HepG2 (cell line): Measurements from ENCODE around the gene SPHK1. TPM values are rescaled to one million over a fixed set of nuclear protein-coding genes. Genes with fewer than 3 reads are reported as not detected.

ENCODE experiments used
- GTF2F1 ChIP-seq: fragments of 150-350 bp; IDR thresholded peaks from 2 replicates; pipeline ENCODE4 v1.6.1; 2014; ENCODE audit warnings: low read length
- GZF1 ChIP-seq: sonication (generic); formaldehyde crosslinking; IDR thresholded peaks from 2 replicates; pipeline ENCODE4 v1.5.1; 2020; ENCODE audit warnings: mild to moderate bottlenecking, missing genetic modification reagents
- HOXA5 ChIP-seq: sonication (generic); formaldehyde crosslinking; IDR thresholded peaks from 2 replicates; pipeline ENCODE4 v1.4.0; 2020; ENCODE audit warnings: missing genetic modification reagents
- JUNB ChIP-seq: sonication (generic); formaldehyde crosslinking; IDR thresholded peaks from 2 replicates; pipeline ENCODE4 v1.8.0; 2022; ENCODE audit warnings: missing genetic modification reagents, mild to moderate bottlenecking, borderline replicate concordance
- MTA3 ChIP-seq: sonication (generic); formaldehyde crosslinking; IDR thresholded peaks from 2 replicates; pipeline ENCODE4 v1.4.0; 2020; ENCODE audit warnings: missing genetic modification reagents
- NFKBIZ ChIP-seq: IDR thresholded peaks from 2 replicates; pipeline ENCODE4 v1.6.1; 2018; ENCODE audit warnings: missing genetic modification reagents, missing compliant biosample characterization
- RBFOX2 ChIP-seq: fragments of 200-400 bp; formaldehyde crosslinking; IDR thresholded peaks from 2 replicates; pipeline ENCODE4 v1.6.1; 2017; ENCODE audit warnings: low read depth, mild to moderate bottlenecking, low read length
- SIN3B ChIP-seq: fragments of 150-350 bp; IDR thresholded peaks from 2 replicates; pipeline ENCODE4 v1.6.1; 2014; ENCODE audit warnings: low read length
- ZFP36 ChIP-seq: fragments of 150-350 bp; IDR thresholded peaks from 2 replicates; pipeline ENCODE4 v1.6.1; 2018; ENCODE audit warnings: borderline replicate concordance, low read length, low read depth; ENCODE audit not compliant: partially characterized antibody
- ZNF205 ChIP-seq: IDR thresholded peaks from 2 replicates; pipeline ENCODE4 v1.6.1; 2018; ENCODE audit warnings: missing biosample characterization, missing genetic modification reagents
- ZNF709 ChIP-seq: sonication (generic); formaldehyde crosslinking; IDR thresholded peaks from 2 replicates; pipeline ENCODE4 v1.5.0; 2020; ENCODE audit warnings: mild to moderate bottlenecking, missing genetic modification reagents
- ZNF782 ChIP-seq: sonication (generic); formaldehyde crosslinking; IDR thresholded peaks from 2 replicates; pipeline ENCODE4 v1.4.0; 2020; ENCODE audit warnings: missing genetic modification reagents, mild to moderate bottlenecking, borderline replicate concordance
- polyA plus RNA-seq, 8 experiments: library from polyadenylated mRNA; depleted of rRNA in 3 of 8; stranded (reverse) in 7 of 8; unstranded in 1 of 8; fragments of >200 nt; fragmentation: Illumina TruSeq in 4 of 8; extraction: Trizol in 4 of 8; gene quantifications; 2 replicates each; pipeline versions ENCODE4 v1.2.1 to v1.2.3, GENCODE V29; 2011 to 2016; ENCODE audit warnings: low read depth in 4 of 8, missing spikeins in 1 of 8, mixed read lengths in 1 of 8; ENCODE audit not compliant: insufficient read depth in 1 of 8
- total RNA-seq, 5 experiments: library from RNA; depleted of rRNA; stranded (reverse); fragments of >200 nt; fragmentation: Illumina TruSeq; extraction: Trizol; gene quantifications; 2 replicates each; pipeline ENCODE4 v1.2.3, GENCODE V29; 2016; ENCODE audit warnings: low read depth in 1 of 5
- TF ChIP-seq, protein P1 (sequence below): sonication (generic); formaldehyde crosslinking; IDR thresholded peaks from 2 replicates; pipeline ENCODE4 v1.4.0; 2020; ENCODE audit warnings: mild to moderate bottlenecking, missing genetic modification reagents, borderline replicate concordance
- TF ChIP-seq, protein P2 (sequence below): sonication (generic); formaldehyde crosslinking; IDR thresholded peaks from one replicate; pipeline ENCODE4 v1.5.1; 2020; ENCODE audit warnings: mild to moderate bottlenecking, missing genetic modification reagents; ENCODE audit errors: not compliant biosample characterization
- TF ChIP-seq, protein P3 (sequence below): sonication (generic); formaldehyde crosslinking; IDR thresholded peaks from 2 replicates; pipeline ENCODE4 v1.8.0; 2022; ENCODE audit warnings: mild to moderate bottlenecking, missing genetic modification reagents, moderate library complexity

SPHK1 gene
- total and polyA plus RNA-seq, 2 of the 13 experiments (the other 11 are each of a cell fraction or from before 2014, with no cell fraction given) = 129 to 160 TPM

DNA sequence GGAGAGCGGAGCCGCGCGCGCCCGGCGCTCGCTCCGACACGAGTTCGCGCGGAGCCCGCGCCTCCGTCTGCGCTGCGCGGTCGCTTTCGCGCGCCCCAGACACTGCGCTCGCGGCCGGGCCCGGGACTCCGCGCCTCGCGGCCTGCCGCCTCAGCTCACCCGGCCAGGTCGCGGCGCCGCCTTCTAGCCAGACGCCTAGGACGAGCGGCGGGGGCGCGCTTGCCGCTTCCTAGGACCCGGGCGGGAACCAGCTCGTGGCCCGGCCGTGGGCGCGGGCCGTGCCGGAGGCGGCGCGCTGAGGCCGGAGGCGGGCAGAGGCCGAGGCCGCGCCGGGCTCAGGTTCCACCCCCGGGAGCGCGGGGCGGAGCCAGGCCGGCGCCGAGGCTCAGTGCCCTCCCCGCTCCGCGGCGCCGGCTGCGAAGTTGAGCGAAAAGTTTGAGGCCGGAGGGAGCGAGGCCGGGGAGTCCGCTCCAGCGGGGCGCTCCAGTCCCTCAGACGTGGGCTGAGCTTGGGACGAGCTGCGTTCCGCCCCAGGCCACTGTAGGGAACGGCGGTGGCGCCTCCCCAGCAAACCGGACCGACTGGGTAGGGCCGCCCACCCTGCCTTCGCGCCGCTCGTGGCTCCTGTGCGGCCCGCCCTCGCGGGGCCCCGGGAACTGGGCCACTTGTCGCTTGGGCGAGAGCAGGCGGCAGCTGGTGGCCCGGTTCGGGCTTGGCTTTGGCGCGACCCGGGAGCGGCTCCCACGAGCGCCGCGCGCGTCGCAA, at the start of gene SPHK1 (continued):
- TF ChIP-seq GZF1 (peak; percentile 18; the same call in 1 of the 2 replicates), HOXA5 (peak; percentile 46; the same call in 1 of the 2 replicates), ZNF782 (peak; percentile 80; the same call in 1 of the 2 replicates), NFKBIZ (peak; percentile 68; the same call in 1 of the 2 replicates), ZNF709 (CRISPR knock-in tag) (peak; percentile 27; the same call in 1 of the 2 replicates), GTF2F1 (no peak), ZFP36 (no peak), MTA3 (CRISPR knock-in tag) (0 out of 2 replicates have a peak, but pooled peaks have one; percentile 81), SIN3B (no peak), ZNF205 (CRISPR knock-in tag) (peak; percentile 70), RBFOX2 (peak; percentile 93), JUNB (CRISPR knock-in tag) (no peak)
- TF ChIP-seq, protein P1, sequence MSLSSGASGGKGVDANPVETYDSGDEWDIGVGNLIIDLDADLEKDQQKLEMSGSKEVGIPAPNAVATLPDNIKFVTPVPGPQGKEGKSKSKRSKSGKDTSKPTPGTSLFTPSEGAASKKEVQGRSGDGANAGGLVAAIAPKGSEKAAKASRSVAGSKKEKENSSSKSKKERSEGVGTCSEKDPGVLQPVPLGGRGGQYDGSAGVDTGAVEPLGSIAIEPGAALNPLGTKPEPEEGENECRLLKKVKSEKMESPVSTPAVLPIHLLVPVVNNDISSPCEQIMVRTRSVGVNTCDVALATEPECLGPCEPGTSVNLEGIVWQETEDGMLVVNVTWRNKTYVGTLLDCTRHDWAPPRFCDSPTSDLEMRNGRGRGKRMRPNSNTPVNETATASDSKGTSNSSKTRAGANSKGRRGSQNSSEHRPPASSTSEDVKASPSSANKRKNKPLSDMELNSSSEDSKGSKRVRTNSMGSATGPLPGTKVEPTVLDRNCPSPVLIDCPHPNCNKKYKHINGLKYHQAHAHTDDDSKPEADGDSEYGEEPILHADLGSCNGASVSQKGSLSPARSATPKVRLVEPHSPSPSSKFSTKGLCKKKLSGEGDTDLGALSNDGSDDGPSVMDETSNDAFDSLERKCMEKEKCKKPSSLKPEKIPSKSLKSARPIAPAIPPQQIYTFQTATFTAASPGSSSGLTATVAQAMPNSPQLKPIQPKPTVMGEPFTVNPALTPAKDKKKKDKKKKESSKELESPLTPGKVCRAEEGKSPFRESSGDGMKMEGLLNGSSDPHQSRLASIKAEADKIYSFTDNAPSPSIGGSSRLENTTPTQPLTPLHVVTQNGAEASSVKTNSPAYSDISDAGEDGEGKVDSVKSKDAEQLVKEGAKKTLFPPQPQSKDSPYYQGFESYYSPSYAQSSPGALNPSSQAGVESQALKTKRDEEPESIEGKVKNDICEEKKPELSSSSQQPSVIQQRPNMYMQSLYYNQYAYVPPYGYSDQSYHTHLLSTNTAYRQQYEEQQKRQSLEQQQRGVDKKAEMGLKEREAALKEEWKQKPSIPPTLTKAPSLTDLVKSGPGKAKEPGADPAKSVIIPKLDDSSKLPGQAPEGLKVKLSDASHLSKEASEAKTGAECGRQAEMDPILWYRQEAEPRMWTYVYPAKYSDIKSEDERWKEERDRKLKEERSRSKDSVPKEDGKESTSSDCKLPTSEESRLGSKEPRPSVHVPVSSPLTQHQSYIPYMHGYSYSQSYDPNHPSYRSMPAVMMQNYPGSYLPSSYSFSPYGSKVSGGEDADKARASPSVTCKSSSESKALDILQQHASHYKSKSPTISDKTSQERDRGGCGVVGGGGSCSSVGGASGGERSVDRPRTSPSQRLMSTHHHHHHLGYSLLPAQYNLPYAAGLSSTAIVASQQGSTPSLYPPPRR (CRISPR knock-in tag) = peak; percentile 53; the same call in 1 of the 2 replicates
- TF ChIP-seq, protein P2, sequence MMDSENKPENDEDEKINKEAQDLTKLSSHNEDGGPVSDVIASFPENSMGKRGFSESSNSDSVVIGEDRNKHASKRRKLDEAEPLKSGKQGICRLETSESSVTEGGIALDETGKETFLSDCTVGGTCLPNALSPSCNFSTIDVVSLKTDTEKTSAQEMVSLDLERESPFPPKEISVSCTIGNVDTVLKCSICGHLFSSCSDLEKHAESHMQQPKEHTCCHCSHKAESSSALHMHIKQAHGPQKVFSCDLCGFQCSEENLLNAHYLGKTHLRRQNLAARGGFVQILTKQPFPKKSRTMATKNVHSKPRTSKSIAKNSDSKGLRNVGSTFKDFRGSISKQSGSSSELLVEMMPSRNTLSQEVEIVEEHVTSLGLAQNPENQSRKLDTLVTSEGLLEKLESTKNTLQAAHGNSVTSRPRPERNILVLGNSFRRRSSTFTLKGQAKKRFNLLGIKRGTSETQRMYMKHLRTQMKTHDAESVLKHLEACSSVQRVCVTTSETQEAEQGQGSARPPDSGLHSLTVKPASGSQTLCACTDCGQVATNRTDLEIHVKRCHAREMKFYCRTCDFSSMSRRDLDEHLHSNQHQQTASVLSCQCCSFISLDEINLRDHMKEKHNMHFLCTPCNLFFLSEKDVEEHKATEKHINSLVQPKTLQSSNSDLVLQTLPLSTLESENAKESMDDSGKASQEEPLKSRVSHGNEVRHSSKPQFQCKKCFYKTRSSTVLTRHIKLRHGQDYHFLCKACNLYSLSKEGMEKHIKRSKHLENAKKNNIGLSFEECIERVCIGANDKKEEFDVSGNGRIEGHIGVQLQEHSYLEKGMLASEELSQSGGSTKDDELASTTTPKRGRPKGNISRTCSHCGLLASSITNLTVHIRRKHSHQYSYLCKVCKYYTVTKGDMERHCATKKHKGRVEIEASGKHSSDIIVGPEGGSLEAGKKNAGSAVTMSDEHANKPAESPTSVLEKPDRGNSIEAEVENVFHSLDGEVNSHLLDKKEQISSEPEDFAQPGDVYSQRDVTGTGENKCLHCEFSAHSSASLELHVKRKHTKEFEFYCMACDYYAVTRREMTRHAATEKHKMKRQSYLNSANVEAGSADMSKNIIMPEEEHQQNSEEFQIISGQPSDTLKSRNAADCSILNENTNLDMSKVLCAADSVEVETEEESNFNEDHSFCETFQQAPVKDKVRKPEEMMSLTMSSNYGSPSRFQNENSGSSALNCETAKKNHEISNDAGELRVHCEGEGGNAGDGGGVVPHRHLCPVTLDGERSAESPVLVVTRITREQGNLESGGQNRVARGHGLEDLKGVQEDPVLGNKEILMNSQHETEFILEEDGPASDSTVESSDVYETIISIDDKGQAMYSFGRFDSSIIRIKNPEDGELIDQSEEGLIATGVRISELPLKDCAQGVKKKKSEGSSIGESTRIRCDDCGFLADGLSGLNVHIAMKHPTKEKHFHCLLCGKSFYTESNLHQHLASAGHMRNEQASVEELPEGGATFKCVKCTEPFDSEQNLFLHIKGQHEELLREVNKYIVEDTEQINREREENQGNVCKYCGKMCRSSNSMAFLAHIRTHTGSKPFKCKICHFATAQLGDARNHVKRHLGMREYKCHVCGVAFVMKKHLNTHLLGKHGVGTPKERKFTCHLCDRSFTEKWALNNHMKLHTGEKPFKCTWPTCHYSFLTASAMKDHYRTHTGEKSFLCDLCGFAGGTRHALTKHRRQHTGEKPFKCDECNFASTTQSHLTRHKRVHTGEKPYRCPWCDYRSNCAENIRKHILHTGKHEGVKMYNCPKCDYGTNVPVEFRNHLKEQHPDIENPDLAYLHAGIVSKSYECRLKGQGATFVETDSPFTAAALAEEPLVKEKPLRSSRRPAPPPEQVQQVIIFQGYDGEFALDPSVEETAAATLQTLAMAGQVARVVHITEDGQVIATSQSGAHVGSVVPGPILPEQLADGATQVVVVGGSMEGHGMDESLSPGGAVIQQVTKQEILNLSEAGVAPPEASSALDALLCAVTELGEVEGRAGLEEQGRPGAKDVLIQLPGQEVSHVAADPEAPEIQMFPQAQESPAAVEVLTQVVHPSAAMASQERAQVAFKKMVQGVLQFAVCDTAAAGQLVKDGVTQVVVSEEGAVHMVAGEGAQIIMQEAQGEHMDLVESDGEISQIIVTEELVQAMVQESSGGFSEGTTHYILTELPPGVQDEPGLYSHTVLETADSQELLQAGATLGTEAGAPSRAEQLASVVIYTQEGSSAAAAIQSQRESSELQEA (CRISPR knock-in tag) = peak; percentile 23
- TF ChIP-seq, protein P3, sequence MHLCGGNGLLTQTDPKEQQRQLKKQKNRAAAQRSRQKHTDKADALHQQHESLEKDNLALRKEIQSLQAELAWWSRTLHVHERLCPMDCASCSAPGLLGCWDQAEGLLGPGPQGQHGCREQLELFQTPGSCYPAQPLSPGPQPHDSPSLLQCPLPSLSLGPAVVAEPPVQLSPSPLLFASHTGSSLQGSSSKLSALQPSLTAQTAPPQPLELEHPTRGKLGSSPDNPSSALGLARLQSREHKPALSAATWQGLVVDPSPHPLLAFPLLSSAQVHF (CRISPR knock-in tag) = peak; percentile 82
